Measurements from ENCODE around the gene LRRC36. TPM values are rescaled to one million over a fixed set of nuclear protein-coding genes. Genes with fewer than 3 reads are reported as not detected.

LRRC36 gene
- total and polyA plus RNA-seq, 2 of the 8 experiments (the other 6 are each of a cell fraction or from before 2014, with no cell fraction given) = 0.15 TPM; not detected in 1

DNA sequence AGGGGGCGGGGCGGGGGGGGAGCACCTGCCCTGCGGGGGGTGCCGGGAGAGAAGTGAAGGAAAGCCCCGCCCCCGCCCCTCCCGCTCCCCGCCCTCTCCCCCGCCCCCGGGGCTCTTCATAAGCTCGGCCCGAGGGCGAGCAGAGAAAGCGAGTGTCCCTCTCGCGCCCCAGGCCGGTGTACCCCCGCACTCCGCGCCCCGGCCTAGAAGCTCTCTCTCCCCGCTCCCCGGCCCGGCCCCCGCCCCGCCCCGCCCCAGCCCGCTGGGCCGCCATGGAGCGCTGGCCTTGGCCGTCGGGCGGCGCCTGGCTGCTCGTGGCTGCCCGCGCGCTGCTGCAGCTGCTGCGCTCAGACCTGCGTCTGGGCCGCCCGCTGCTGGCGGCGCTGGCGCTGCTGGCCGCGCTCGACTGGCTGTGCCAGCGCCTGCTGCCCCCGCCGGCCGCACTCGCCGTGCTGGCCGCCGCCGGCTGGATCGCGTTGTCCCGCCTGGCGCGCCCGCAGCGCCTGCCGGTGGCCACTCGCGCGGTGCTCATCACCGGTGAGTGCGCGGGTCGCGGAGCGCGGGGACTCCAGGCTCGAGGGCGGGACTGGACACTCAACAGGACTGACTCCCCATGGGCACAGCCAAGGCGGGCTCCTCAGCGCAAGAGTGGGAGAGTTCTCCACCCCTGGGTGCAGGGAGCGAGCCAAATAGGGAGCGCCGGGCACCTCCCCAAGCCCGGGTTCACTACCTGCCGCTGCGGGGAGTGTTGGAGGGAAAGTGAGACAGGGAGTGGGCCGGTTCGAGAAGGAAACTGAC lies 104.6 kb downstream of the LRRC36 start, which contains the start of gene HSD11B2 (continued):
- TF ChIP-seq, protein P1, sequence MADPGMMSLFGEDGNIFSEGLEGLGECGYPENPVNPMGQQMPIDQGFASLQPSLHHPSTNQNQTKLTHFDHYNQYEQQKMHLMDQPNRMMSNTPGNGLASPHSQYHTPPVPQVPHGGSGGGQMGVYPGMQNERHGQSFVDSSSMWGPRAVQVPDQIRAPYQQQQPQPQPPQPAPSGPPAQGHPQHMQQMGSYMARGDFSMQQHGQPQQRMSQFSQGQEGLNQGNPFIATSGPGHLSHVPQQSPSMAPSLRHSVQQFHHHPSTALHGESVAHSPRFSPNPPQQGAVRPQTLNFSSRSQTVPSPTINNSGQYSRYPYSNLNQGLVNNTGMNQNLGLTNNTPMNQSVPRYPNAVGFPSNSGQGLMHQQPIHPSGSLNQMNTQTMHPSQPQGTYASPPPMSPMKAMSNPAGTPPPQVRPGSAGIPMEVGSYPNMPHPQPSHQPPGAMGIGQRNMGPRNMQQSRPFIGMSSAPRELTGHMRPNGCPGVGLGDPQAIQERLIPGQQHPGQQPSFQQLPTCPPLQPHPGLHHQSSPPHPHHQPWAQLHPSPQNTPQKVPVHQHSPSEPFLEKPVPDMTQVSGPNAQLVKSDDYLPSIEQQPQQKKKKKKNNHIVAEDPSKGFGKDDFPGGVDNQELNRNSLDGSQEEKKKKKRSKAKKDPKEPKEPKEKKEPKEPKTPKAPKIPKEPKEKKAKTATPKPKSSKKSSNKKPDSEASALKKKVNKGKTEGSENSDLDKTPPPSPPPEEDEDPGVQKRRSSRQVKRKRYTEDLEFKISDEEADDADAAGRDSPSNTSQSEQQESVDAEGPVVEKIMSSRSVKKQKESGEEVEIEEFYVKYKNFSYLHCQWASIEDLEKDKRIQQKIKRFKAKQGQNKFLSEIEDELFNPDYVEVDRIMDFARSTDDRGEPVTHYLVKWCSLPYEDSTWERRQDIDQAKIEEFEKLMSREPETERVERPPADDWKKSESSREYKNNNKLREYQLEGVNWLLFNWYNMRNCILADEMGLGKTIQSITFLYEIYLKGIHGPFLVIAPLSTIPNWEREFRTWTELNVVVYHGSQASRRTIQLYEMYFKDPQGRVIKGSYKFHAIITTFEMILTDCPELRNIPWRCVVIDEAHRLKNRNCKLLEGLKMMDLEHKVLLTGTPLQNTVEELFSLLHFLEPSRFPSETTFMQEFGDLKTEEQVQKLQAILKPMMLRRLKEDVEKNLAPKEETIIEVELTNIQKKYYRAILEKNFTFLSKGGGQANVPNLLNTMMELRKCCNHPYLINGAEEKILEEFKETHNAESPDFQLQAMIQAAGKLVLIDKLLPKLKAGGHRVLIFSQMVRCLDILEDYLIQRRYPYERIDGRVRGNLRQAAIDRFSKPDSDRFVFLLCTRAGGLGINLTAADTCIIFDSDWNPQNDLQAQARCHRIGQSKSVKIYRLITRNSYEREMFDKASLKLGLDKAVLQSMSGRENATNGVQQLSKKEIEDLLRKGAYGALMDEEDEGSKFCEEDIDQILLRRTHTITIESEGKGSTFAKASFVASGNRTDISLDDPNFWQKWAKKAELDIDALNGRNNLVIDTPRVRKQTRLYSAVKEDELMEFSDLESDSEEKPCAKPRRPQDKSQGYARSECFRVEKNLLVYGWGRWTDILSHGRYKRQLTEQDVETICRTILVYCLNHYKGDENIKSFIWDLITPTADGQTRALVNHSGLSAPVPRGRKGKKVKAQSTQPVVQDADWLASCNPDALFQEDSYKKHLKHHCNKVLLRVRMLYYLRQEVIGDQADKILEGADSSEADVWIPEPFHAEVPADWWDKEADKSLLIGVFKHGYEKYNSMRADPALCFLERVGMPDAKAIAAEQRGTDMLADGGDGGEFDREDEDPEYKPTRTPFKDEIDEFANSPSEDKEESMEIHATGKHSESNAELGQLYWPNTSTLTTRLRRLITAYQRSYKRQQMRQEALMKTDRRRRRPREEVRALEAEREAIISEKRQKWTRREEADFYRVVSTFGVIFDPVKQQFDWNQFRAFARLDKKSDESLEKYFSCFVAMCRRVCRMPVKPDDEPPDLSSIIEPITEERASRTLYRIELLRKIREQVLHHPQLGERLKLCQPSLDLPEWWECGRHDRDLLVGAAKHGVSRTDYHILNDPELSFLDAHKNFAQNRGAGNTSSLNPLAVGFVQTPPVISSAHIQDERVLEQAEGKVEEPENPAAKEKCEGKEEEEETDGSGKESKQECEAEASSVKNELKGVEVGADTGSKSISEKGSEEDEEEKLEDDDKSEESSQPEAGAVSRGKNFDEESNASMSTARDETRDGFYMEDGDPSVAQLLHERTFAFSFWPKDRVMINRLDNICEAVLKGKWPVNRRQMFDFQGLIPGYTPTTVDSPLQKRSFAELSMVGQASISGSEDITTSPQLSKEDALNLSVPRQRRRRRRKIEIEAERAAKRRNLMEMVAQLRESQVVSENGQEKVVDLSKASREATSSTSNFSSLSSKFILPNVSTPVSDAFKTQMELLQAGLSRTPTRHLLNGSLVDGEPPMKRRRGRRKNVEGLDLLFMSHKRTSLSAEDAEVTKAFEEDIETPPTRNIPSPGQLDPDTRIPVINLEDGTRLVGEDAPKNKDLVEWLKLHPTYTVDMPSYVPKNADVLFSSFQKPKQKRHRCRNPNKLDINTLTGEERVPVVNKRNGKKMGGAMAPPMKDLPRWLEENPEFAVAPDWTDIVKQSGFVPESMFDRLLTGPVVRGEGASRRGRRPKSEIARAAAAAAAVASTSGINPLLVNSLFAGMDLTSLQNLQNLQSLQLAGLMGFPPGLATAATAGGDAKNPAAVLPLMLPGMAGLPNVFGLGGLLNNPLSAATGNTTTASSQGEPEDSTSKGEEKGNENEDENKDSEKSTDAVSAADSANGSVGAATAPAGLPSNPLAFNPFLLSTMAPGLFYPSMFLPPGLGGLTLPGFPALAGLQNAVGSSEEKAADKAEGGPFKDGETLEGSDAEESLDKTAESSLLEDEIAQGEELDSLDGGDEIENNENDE (IDR thresholded peaks at IDR 0.05; ENCODE audit: insufficient replicate concordance, low read length) = no peak
- TF ChIP-seq, protein P2, sequence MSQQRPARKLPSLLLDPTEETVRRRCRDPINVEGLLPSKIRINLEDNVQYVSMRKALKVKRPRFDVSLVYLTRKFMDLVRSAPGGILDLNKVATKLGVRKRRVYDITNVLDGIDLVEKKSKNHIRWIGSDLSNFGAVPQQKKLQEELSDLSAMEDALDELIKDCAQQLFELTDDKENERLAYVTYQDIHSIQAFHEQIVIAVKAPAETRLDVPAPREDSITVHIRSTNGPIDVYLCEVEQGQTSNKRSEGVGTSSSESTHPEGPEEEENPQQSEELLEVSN (IDR thresholded peaks at IDR 0.05) = no peak
- TF ChIP-seq POLR2A (IDR thresholded peaks at IDR 0.05; ENCODE audit: control extremely low read depth in 1 of 2, low read depth in 2 of 2, low read length in 2 of 2) = peak in 1 of 2 experiments; percentile 58; a peak in 2 of 3 replicates
- no peak for TF ChIP-seq SAP30 (IDR thresholded peaks at IDR 0.05; ENCODE audit: insufficient read depth, insufficient replicate concordance, low read length)
- TF ChIP-seq CHD1 (IDR thresholded peaks at IDR 0.05; ENCODE audit: low read depth, low read length) = no peak
- no peak for TF ChIP-seq FOSL1 (IDR thresholded peaks at IDR 0.05; ENCODE audit: insufficient read depth, low read depth, low read length)
